Measurements from ENCODE around the gene RASL12.

DNA sequence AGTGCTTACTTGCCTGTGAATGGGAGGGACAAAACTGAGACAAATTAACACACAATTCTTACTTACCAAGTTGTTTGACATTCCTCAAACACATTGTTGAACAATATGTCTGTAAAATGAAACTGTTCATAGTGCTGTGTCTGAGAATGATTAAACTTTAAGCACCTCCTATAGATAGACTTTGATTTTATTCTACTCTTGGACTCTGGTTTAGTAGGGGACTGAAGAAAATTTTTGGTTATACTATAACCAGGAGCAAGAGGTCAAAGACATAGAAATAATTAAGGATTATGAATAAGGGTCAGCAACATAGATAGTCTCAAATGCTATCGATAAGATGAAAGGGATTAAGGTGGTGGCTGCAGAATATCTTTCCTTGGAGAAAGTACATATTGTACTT lies 30.5 kb downstream of the RASL12 start:
- TF ChIP-seq CTCF (IDR thresholded peaks at IDR 0.05) (no peak), EZH2 (IDR thresholded peaks at IDR 0.05) (no peak), EZH2phosphoT487 (IDR thresholded peaks at IDR 0.05) (no peak)
